HG03139 (cell line): Measurements from ENCODE around the gene JPH3.

Experiments used
- ATAC-seq: cut with Tn5 transposase; IDR thresholded peaks from one replicate; pipeline ENCODE4 v1.9.1; 2021; ENCODE audit not compliant: unreplicated experiment

JPH3 gene

GRCh38 chr16:87733190-87733589, 130.9 kb downstream of the JPH3 start:
- no peak for ATAC-seq

DNA sequence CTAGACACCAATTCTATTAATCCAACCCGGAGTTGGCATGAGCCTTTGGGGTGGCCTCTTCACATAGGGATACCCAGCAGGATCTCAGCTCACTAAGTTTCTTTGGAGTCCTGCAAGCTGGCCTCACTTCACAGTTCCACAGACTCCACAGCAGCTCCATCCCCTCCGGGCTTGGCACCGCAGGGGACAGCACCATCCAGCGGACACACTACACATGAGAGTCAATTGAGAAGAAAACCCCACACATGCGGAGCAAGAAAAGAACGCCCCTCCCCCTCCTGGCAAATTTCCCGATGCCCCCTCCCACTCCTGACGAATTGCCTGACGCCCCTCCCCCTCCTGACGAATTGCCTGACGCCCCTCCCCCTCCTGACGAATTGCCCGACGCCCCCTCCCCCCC, 132.3 kb downstream of the JPH3 start:
- ATAC-seq: no peak

DNA sequence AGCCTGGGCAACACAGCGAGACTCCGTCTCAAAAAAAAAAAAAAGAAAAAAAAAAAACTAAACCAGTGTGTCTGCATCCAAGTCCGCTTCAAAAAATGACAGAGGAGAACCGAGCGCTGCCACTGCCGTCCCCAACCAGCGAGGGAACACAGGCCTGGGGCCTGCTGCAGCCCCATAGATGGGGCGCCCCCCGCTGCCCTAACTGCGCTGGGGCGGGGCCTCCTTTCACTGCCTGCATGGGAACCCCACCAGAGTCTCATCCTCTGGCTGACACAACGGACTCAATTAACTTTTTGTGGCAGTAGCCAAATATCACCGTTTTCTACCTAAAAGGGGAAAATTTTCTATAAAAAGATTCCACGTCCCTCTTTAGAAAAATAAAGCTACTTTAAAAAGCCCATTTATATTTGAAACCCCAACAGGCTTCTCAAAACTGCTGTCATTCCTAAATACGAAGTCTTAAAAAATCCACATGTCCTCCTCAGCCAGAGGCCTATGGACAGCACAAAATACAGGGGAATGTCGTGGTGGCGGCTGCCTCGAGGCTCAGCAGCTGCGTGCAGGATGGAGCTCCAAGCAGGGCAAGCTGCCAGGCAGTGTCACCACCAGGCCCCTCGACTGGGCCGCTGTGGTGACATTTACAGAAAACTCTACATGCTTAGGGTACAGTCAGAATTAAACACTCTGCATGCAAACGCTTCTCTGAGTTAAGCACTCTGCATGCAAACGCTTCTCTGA, 133.1 kb downstream of the JPH3 start:
- no peak for ATAC-seq

DNA sequence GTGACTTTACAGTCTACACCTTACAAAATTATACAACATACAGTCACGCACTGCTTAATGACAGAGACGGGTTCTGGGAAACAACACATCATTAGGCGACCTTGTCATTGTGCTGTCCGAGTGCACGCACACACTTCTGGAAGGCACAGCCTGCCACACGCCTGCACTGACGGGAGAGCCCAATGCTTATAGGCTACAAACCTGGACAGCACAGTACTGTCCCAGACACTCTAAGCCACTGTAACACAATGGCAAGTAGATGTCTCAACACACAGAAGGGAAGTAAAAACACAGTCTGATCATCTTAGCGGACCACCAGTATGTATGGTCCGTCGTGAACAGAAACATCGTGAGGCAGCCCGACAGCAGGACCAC, 133.7 kb downstream of the JPH3 start:
- no peak for ATAC-seq

- ATAC-seq: no peak
Observed at GRCh38 chr16:87739801-87740200, 137.5 kb downstream of the JPH3 start.

- ATAC-seq: no peak
Observed at GRCh38 chr16:87740441-87740840, 138.1 kb downstream of the JPH3 start.

DNA sequence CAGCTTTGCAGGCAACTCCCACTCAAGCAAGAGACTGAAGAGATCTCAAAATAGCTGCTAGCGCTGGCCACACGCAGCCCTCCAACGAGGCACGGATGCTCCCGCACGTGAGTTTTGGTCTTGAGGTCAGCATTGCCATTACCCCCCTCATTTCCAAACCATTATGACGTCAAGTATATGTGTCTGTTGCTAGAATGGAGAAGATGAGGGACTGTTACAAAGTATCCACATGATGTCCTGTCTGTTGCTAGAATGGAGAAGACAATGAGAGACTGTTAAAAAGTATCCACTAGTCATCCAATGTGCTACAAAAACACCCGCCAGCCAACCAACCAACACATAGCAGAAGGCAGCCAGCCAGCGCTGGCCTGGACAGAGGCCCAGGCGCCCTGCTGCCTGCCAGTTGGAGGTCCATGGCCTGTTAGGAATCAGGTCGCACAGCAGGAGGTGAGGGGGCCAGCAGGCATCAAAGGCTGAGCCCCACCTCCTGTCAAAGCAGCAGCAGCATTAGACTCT, 138.7 kb downstream of the JPH3 start:
- ATAC-seq: no peak

GRCh38 chr16:87741700-87742415, 139.6 kb downstream of the JPH3 start:
- no peak for ATAC-seq

GRCh38 chr16:87742781-87743490, 140.6 kb downstream of the JPH3 start:
- ATAC-seq: no peak

- ATAC-seq: no peak
Observed at GRCh38 chr16:87744750-87745514, 142.6 kb downstream of the JPH3 start.

GRCh38 chr16:87746178-87746577, 143.9 kb downstream of the JPH3 start:
- ATAC-seq: no peak
